CD4-positive, alpha-beta T cell treated with Interleukin-6 at 100 ng/mL for 8 hours (primary cell): ENCODE data around the gene GRIK5.
A peak's percentile ranks its signal among the peaks of the same experiment; 100 is the strongest.

ENCODE experiments used
- DNase-seq: peaks from one replicate; pipeline ENCODE4 v3.0.0-alpha.2; 2020; ENCODE audit warnings: mixed read lengths, low spot score

GRIK5 gene

DNA sequence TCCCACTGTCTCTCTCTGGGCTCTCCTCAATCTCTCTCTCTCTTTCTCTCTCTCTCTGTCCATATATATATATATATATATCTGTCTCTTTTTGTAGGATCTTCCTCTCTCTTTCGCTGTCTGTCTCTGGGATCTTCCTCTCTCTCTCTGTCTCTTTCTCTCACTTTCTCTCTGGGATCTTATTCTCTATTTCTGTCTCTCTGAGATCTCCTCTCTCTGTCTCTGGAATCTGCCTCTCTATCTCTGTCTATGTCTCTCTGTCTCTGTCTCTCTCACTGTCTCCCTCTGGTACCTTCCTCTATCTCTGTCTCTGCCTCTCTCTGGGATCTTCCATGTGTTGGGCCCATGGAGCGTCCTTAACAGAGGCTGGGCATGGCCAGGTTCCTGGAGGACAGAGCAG is 79.4 kb downstream of the GRIK5 start:
- no peak for DNase-seq

- no peak for DNase-seq
Observed at GRCh38 chr19:41990028-41990427, 80.0 kb downstream of the GRIK5 start.

- DNase-seq = no peak
Observed at GRCh38 chr19:41988947-41989346, 81.1 kb downstream of the GRIK5 start.

DNA sequence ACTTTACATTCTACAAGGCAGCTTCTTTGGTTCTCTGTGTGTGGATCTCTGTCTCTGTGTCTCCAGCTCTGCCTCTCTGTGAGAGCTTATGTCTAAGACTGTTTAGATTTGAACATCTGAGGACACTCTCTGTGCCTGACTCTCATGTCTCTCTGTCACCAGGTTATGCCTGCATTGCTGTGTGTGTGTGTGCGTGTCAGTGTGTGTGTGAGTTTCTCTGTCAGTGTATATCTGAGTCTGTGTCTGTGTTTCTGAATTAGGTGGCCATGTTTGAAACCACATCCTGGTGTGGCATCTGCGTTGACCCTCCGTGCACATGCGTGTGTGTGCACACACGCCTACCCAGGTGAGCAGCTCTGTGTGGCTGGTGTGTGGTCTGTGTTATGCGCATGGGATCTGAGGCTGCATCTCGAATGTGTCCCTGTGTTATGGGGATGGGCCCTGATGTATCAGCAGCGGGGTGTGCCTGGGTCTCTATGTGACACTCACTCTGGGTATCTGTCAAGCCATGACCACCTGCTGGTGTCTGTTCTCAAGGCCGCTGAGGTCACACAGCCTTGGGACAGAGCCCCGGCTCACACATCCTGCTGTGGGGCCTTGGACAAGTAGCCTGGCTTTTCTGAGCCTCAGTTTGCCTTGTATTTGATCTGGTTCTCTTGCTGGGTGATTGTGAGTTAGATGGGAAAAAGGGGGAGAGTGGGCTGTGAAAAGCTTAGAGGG is 82.7 kb downstream of the GRIK5 start:
- DNase-seq = no peak

DNA sequence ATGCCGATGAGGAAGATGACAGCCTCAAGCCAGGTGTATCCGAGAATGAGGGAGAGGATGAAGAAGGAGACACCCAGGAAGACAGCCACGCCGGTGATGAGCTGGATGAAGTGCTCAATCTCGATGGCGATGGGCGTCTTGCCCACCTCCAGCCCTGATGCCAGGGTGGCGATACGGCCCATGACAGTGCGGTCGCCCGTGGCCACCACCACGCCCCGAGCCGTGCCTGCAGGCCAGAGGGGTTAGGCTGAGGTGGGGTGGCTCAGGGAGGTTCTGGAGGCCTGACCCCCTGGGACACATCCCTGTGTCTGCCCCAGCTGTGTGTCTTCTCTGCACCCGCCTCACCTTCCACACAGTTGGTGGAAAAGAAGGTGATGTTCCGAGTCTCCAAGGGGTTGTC is 85.0 kb downstream of the GRIK5 start:
- no peak for DNase-seq

- DNase-seq = no peak
Observed at GRCh38 chr19:41981724-41982123, 88.3 kb downstream of the GRIK5 start.

DNA sequence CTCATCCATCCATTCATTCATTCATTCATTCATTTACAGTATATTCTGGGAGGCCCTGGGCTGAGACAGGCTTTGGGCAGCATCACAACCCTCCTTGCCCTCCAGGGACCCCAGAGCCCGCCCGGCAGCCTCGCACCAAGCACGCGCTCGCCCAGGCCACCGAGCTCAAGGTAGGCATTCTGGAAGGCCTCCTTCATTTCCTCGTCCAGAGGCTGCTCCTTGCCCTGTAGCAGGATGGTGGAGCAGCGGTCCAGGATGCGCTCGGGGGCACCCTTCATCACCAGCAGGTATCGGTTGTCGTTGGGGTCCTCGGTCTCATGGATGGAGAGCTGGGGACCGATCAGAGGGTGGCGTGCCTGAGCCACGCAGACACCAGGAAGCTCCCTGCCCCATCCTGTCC is 91.5 kb downstream of the GRIK5 start:
- DNase-seq = no peak

DNA sequence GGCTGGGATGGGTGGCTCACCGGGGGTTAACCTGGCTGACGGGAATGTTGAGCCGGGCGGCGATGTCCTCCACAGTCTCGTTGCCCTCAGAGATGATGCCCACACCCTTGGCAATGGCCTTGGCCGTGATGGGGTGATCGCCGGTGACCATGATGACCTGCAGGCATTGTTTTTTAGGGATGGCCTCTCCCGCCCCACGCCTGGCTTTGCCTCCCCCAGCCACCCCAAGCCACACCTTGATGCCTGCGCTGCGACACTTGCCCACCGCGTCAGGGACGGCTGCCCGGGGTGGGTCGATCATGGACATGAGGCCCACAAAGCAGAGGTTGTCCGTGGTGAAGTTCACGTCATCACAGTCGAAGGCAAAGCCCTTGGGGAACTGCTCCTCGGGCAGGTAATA is 92.1 kb downstream of the GRIK5 start:
- DNase-seq = no peak

- DNase-seq = no peak
Observed at GRCh38 chr19:41974652-41975051, 95.4 kb downstream of the GRIK5 start.

GRCh38 chr19:41971363-41971762 is 98.6 kb downstream of the GRIK5 start:
- DNase-seq = no peak

DNA sequence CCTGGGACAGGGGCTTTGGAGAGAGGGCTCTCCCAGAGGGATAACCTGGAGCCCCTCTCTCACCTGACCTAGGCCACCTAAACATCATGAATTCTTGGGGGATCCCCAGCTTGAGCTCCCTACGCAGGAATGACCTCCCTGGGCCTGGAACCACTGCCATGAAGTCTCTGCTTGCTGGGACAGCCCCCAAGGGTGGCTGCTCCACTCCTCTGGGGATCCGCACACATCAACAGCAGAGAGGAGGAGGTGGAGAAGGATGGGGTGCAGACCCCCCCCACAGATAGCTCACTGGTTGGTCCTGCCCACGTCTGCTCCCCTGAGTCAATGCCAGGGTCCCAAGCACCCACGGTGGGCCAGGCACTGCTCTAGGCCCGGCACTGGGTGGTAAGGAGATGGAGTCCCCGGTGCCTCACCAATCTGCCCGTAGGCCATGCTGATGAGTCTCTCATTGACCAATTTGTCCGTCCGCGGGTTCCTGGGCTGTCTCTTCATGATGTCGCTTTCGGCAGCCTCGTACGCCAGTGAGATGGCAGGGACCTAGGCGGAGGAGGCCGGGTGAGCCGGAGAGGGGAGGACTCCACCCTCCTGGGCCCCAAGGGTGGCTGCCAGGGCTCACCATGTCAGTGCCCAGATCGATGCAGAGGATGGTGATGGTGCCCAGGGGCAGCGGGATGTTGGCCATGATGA is 100.1 kb downstream of the GRIK5 start:
- no peak for DNase-seq

GRCh38 chr19:41968751-41969595 is 101.0 kb downstream of the GRIK5 start:
- no peak for DNase-seq

DNA sequence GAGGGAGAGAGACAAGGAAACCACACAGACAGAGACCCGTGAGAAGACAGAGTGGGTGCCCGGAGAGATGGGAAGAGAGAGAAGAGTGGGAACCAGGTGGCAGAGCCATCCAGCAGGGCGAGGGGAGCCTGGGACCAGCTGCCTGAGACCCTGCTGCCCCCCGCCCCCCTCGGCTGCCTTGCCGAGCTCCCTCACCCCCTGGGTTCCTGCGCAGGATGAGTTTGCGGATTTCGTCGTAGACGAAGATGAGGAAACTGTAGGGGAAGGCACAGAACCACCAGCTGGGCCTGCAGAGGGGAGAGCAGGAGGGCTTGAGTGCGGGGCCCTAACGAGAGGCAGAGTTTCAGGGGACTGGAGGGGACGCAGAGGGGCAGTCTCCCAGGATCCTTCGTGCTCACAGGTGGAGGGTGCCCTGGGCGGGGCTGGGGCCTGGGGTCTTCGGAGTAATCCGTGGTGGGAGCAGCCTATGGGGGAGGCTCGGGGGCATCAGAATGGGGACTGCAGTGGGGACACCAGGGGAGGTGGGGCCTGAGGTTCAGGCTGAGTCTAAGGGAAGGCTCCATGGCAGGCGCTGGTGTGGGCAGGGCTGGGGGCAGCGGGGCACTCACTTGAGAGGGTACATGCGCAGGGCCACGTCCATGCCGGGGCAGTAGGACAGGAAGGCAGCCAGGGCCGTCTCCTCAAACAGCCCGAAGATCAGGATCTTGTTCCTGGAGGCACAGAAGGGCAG is 102.8 kb downstream of the GRIK5 start:
- no peak for DNase-seq

DNA sequence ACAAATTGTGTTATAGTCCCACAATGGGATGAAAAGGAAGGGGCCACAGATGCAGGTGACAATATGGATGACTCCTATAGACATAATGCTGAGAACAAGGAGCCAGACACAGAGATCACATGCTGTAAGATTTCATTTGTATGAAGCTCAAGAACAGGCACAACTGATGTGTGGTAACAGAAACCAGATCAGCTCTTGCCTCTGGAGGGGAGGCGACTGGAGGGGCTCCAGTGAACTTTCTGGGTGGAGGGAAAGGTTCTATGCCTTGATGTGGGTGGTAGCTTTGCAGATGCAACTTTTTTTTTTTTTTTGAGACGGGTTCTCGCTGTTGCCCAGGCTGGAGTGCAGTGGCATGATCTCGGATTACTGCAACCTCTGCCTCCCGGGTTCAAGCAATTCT is 104.9 kb downstream of the GRIK5 start:
- no peak for DNase-seq

DNA sequence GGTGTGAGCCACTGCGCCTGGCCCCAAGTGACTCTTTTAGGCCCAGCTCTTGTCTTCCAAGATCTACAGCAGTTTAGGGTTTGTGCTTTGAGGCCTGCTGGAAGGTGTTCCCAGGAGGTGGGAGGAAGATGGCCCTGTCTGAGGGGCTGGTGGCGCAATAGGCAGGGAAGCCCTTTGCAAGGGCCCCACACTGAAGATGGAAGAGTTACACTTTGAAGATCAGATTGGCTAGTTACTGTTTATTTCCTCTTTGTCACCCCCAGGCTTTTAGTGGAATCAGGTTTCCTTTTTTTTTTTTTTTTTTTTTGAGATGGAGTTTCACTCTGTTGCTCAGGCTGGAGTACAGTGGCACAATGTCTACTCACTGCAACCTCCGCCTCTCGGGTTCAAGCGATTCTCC is 109.0 kb downstream of the GRIK5 start:
- no peak for DNase-seq

DNA sequence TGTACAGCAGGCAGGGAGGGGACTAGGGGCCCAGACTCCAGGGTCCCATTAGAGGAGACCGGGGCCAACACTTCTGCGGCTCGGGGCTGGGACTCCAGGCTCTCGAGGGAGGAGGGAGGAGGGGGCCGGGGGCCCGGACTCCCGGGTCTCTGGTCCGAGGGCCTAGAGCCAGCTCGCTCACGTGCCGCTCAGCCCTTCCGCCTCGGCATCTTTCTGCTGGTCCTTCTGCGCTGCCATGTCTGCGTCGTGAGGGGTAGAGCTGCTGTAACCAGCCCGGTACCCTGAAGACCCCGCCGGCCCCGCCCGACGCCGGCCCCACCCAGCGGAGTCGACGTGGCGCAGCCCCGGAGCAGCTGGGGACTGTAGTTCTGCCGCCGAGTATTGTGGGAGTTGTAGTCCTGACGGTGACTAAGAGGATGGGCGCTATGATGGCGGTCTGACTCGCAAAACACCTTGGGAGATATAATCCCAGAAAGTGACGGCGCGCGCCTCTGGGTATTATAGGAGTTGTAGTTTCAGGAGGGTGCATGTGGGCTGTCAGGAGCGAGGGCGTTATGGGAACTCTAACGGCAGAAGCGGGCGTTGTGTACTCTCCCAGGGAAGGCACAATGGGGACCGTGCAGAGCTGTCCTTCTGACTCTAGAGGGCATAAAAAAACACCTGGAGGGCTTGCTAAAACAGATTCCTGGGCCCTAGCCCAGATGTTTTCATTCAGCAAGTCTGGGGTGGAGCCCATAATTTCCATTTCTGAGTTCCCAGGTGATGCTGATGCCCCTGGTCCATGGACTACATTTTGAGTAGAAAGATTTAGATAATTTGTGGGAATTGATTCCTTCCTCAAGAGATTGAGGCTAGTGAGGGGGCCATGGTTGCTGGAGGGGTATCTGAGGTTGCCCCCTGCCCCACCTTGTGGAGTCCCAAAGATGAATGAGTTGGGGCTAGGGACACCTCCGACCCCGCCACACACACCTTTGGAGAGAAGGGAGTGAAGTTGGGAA is 110.7 kb downstream of the GRIK5 start, which contains the start of gene RABAC1:
TSS of gene RABAC1 (minus strand) at position 266 of the 998 bp plus-strand sequence. CDS start at position 237, 29 bp downstream.
- DNase-seq = peak; percentile 89

DNA sequence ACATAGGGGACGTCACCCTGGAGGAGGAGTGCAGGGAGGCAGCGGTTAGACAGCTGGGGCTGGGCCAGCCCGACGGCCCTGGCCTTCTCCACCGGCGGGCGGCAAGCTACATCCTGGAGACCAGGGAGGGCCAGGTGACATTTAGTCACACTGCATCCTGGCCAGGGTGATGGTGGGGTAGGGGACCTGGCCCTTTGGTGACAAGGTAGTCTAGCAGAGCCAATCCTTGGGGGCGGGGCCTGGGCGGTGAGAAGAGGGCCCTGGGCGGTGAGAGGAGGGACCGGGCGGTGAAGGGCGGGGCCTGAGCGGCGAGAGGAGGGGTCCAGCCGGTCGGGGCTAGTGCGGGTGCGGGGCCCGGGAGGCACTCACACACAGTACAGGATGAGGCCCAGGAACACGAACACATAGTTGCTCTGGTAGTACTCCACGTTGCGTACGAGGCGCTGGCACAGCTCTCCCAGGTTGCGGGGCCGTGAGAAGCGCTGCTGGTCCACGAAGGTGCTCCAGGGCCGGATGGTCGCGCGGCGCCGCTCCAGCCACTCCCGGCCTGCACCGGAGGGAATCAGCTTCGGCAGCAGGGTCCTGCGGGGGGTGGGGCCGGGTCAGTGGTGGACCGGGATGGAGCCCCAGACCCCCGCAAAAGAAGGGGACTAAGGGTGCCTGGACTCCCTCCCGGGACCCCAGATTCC is 111.5 kb downstream of the GRIK5 start:
- peak; percentile 82 for DNase-seq

GRCh38 chr19:41957838-41958366 is 112.1 kb downstream of the GRIK5 start:
- peak; percentile 33 for DNase-seq

- DNase-seq = no peak
Observed at GRCh38 chr19:41957161-41957837, 112.7 kb downstream of the GRIK5 start.
